ENCODE results near the gene PPP1R14B. TPM values are rescaled to one million over a fixed set of nuclear protein-coding genes. Genes with fewer than 3 reads are reported as not detected.

Gene PPP1R14B
- total and polyA plus RNA-seq, 2 of the 13 experiments (the other 11 are each of a cell fraction or from before 2014, with no cell fraction given), result 110 to 148 TPM

- 0 out of 2 replicates have a peak, but pooled peaks have one; percentile 75 for TF ChIP-seq SNAPC4 (CRISPR knock-in tag; IDR thresholded peaks at IDR 0.05)
- TF ChIP-seq SATB2 (CRISPR knock-in tag; IDR thresholded peaks at IDR 0.05), result 0 out of 2 replicates have a peak, but pooled peaks have one; percentile 50
- no peak for TF ChIP-seq CREBL2 (CRISPR knock-in tag; IDR thresholded peaks at IDR 0.05; ENCODE audit: borderline replicate concordance)
- TF ChIP-seq ZNF883 (CRISPR knock-in tag; IDR thresholded peaks at IDR 0.05; ENCODE audit: not compliant biosample characterization), result no peak
- TF ChIP-seq ZNF543 (CRISPR knock-in tag; IDR thresholded peaks at IDR 0.05), result no peak; the same call in none of the 2 replicates
- TF ChIP-seq MXD4 (CRISPR knock-in tag; IDR thresholded peaks at IDR 0.05), result peak; percentile 23; the same call in 1 of the 2 replicates
- TF ChIP-seq REPIN1 (CRISPR knock-in tag; IDR thresholded peaks at IDR 0.05; ENCODE audit: borderline replicate concordance, low read depth), result peak; percentile 57; the same call in 1 of the 2 replicates
- 0 out of 2 replicates have a peak, but pooled peaks have one; percentile 52 for TF ChIP-seq KAT7 (CRISPR knock-in tag; IDR thresholded peaks at IDR 0.05; ENCODE audit: borderline replicate concordance)
- TF ChIP-seq MED1 (CRISPR knock-in tag; IDR thresholded peaks at IDR 0.05), result peak; percentile 40; the same call in 1 of the 2 replicates
- peak; percentile 25; the same call in 1 of the 2 replicates for TF ChIP-seq IRF9 (CRISPR knock-in tag; IDR thresholded peaks at IDR 0.05; ENCODE audit: borderline replicate concordance)
- TF ChIP-seq ZBTB14 (CRISPR knock-in tag; IDR thresholded peaks at IDR 0.05), result no peak
- no peak for TF ChIP-seq ZNF230 (CRISPR knock-in tag; IDR thresholded peaks at IDR 0.05)
- peak; percentile 63 for TF ChIP-seq ARNT2 (CRISPR knock-in tag; IDR thresholded peaks at IDR 0.05; ENCODE audit: low read depth)
- peak; percentile 47; the same call in 1 of the 2 replicates for TF ChIP-seq ZNF281 (CRISPR knock-in tag; IDR thresholded peaks at IDR 0.05; ENCODE audit: borderline replicate concordance)
- peak; percentile 78; the same call in 1 of the 2 replicates for TF ChIP-seq KLF15 (CRISPR knock-in tag; IDR thresholded peaks at IDR 0.05; ENCODE audit: borderline replicate concordance)
- TF ChIP-seq PAWR (CRISPR knock-in tag; IDR thresholded peaks at IDR 0.05; ENCODE audit: borderline replicate concordance), result no peak
These were observed 20.9 kb downstream of the PPP1R14B start, which contains the start of the genes NUDT22 and TRPT1 (continued) for GRCh38 chr11:64225608-64226506.

All from HepG2 (cell line).